Left ventricle myocardium inferior (tissue), 1 donor: Measurements from ENCODE around the gene CUX1. TPM values are rescaled to one million over a fixed set of nuclear protein-coding genes. Genes with fewer than 3 reads are reported as not detected.
"Not testable (repeated sequence)": the region's sequence is repeated elsewhere in the genome, so short reads cannot be mapped to it uniquely, and the experiment has no call there.

Experiments used
- DNase-seq: peaks from one replicate; pipeline ENCODE4 v3.0.0-alpha.2; 2020
- H3K27ac ChIP-seq: fragments of 200-600 bp; replicated peaks from 2 replicates; pipeline ENCODE4 v1.8.0; 2021
- H3K27me3 ChIP-seq: fragments of 200-600 bp; 2 replicates; pipeline ENCODE4 v1.8.0; 2021; ENCODE audit warnings: low read depth
- H3K36me3 ChIP-seq: fragments of 200-600 bp; 2 replicates; pipeline ENCODE4 v1.8.0; 2021
- H3K4me1 ChIP-seq: fragments of 200-600 bp; 2 replicates; pipeline ENCODE4 v1.8.0; 2021
- H3K4me3 ChIP-seq: fragments of 200-600 bp; 2 replicates; pipeline ENCODE4 v1.8.0; 2021; ENCODE audit warnings: mild to moderate bottlenecking, moderate library complexity
- H3K9me3 ChIP-seq: fragments of 200-600 bp; replicated peaks from 2 replicates; pipeline ENCODE4 v1.8.0; 2021
- CTCF ChIP-seq: fragments of 200-600 bp; IDR thresholded peaks from 2 replicates; pipeline ENCODE4 v1.8.0; 2021; ENCODE audit warnings: antibody characterized with exemption, mild to moderate bottlenecking, borderline replicate concordance
- intact Hi-C: fragments of 100-400 bp; cut with micrococcal nuclease; formaldehyde crosslinking; loops from one replicate; pipeline ENCODE4 v1.11.0; 2022
- total RNA-seq: library from RNA; stranded (reverse); fragmentation: NEBNext Ultra II Directional; extraction: Animal tissue kit (Norgen Biotek cat#: 25700); gene quantifications from one replicate; pipeline ENCODE4 v1.2.1, GENCODE V29; 2021
- donor health status: DM: no; HTN: yes; CAD: no; lungs with severe emphysema.

The CUX1 gene
- total RNA-seq, 1 donor from 2014 or later: 125 TPM

GRCh38 chr7:101866328-101866727, 48.9 kb downstream of the CUX1 start:
- Histone ChIP-seq H3K4me1 (peaks cover 66% of the 10 kb centered on the region), H3K27ac (no peak overlapping the region), H3K27me3 (no peaks in the 10 kb centered on the region), H3K4me3 (no peak overlapping the region), H3K36me3 (no peaks in the 10 kb centered on the region), H3K9me3 (no peaks in the 10 kb centered on the region)
- intact Hi-C loops: no loop called here
- DNase-seq: no peak
- no peak for TF ChIP-seq CTCF

- intact Hi-C loops: no loop called here
- no peaks in the 10 kb centered on the region for H3K9me3 ChIP-seq
These were observed 49.8 kb downstream of the CUX1 start for GRCh38 chr7:101867265-101867664.

GRCh38 chr7:101867681-101868080, 50.3 kb downstream of the CUX1 start:
- H3K36me3 ChIP-seq, H3K27ac ChIP-seq, DNase-seq, H3K4me3 ChIP-seq, H3K27me3 ChIP-seq, intact Hi-C loops, H3K9me3 ChIP-seq: not testable (repeated sequence)
- peaks cover 52% of the 10 kb centered on the region for H3K4me1 ChIP-seq

More at GRCh38 chr7:101867265-101867664, 49.8 kb downstream of the CUX1 start:
- H3K27ac ChIP-seq: no peak overlapping the region
- no peaks in the 10 kb centered on the region for H3K36me3 ChIP-seq
- H3K4me3 ChIP-seq: no peak overlapping the region
- peaks cover 56% of the 10 kb centered on the region for H3K4me1 ChIP-seq
- no peaks in the 10 kb centered on the region for H3K27me3 ChIP-seq
- no peak for TF ChIP-seq CTCF
- DNase-seq: no peak

- no peak for DNase-seq
- intact Hi-C loops: no loop called here
- Histone ChIP-seq H3K36me3 (no peaks in the 10 kb centered on the region), H3K27me3 (no peaks in the 10 kb centered on the region), H3K4me3 (no peak overlapping the region), H3K9me3 (no peaks in the 10 kb centered on the region), H3K4me1 (peaks cover 45% of the 10 kb centered on the region), H3K27ac (no peak overlapping the region)
- no peak for TF ChIP-seq CTCF
These were observed 50.9 kb downstream of the CUX1 start for GRCh38 chr7:101868191-101868950.

- Histone ChIP-seq H3K4me3 (no peak overlapping the region), H3K36me3 (no peaks in the 10 kb centered on the region), H3K4me1 (peaks cover 49% of the 10 kb centered on the region), H3K27ac (no peak overlapping the region), H3K9me3 (no peaks in the 10 kb centered on the region), H3K27me3 (no peaks in the 10 kb centered on the region)
- intact Hi-C loops: no loop called here
- no peak for TF ChIP-seq CTCF
- DNase-seq: no peak
These were observed 51.8 kb downstream of the CUX1 start for GRCh38 chr7:101869026-101869900.

GRCh38 chr7:101869901-101870290, 52.5 kb downstream of the CUX1 start:
- Histone ChIP-seq H3K4me3 (no peak overlapping the region), H3K36me3 (no peaks in the 10 kb centered on the region), H3K4me1 (peaks cover 54% of the 10 kb centered on the region), H3K27ac (no peak overlapping the region), H3K9me3 (no peaks in the 10 kb centered on the region), H3K27me3 (no peaks in the 10 kb centered on the region)
- DNase-seq: no peak
- intact Hi-C loops: no loop called here
- TF ChIP-seq CTCF: no peak
